CD4-positive, alpha-beta T cell treated with Interleukin-17A for 1 hour (primary cell): ENCODE results near the gene LIFR.
"Not testable (repeated sequence)": the region's sequence is repeated elsewhere in the genome, so short reads cannot be mapped to it uniquely, and the experiment has no call there.

Experiments
- DNase-seq: peaks from one replicate; pipeline ENCODE4 v3.0.0-alpha.2; 2020

LIFR gene

DNA sequence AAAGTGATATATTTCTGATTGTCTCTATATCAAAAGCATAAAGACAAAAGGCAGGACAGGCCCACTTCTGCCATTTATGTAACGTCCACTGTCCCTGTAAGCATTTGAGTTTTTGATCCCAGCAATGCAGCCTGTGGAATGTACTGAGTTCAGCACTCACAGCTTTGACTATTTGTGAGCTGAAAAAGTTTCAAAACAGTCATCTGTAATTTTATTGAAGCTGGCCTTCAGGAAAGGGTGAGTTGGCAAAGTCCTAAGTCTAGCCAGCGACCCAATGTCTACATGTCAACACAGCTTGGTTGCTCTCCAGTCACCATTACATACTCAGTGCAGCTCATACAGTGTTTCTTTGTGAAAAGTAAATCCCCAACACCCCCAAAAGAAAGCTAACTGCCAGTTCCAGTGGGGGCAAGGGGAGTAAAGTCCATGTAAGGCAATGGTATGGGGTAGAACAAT, 9.7 kb downstream of the LIFR start:
- DNase-seq, result no peak

GRCh38 chr5:38543886-38544285, 12.6 kb downstream of the LIFR start:
- DNase-seq, result no peak

DNA sequence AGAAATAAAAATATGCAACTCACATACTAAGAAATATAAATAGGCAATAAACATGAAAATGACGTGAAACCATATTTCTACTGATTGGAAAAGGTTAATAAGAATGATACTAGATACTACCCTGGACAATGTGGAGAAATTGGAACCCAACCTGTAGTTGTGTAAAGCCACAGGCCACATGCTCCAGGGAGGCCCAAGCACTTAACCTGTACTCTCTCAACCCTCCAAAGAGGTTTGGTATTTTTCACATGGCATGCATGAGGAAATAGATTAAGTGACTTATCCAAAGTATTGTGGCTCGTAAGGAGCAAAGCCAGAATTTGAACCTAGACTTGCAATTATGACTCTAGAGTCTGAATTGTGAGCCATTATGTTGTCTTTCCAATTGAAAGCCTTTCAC, 13.4 kb downstream of the LIFR start:
- no peak for DNase-seq

GRCh38 chr5:38541174-38541725, 15.2 kb downstream of the LIFR start:
- DNase-seq, result no peak

DNA sequence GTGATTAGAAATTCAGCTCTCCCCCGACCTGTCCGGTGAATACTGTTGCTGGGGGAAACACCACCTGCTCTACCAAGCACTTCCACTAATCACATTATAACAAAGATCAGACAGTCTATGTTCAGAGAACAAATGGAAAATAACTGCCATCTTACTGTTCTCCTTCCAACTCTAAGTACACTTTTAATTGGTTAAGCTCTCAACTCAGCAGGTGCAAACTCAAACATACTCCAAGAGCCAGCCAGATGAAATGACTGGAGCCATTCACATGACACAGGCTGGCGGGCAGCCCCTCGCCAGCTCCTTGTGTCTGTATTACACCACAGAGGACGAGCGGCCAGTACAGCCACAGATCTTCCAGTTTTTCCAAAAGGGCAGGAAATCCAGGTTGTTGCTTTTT, 16.1 kb downstream of the LIFR start:
- DNase-seq, result no peak

DNA sequence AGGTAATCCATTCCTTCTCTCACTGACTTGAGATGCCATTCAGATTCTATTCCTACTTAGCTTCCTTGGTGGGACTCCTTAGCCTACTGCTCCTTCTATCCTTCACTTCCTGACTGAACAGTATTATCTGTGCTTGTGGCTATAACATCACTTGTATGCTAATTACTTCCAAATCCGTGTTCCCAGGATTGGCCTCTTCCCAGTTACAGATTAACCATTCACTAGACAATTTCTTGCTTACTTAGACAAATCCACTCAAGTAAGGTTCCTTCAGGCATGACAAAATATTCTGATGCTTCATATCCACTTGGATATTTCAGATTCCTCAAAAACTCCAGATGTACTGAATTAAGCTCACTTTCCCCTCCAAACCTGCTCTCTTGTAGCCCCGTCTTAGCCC, 18.3 kb downstream of the LIFR start:
- DNase-seq, result no peak

DNA sequence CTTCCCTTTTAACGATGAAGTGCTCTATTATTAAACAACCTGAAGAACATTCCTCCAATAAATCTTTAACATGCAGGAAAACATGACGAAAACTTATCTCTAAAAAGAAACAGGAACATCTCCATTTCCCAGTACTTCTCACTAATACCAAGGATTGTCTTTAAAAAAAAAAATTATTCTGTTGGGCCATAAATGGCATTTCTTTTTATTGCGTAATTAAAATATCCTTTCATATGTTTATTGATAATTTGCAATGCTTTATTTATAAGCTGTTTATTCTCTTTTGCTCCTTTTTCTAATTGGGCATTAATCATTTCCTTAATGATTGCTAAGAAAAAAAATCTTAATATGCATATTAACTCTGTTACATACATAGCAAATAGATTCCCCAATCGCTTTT, 18.9 kb downstream of the LIFR start:
- no peak for DNase-seq

- no peak for DNase-seq
Observed at GRCh38 chr5:38536968-38537367, 19.5 kb downstream of the LIFR start.

- DNase-seq, result no peak
Observed at GRCh38 chr5:38535845-38536244, 20.6 kb downstream of the LIFR start.

DNA sequence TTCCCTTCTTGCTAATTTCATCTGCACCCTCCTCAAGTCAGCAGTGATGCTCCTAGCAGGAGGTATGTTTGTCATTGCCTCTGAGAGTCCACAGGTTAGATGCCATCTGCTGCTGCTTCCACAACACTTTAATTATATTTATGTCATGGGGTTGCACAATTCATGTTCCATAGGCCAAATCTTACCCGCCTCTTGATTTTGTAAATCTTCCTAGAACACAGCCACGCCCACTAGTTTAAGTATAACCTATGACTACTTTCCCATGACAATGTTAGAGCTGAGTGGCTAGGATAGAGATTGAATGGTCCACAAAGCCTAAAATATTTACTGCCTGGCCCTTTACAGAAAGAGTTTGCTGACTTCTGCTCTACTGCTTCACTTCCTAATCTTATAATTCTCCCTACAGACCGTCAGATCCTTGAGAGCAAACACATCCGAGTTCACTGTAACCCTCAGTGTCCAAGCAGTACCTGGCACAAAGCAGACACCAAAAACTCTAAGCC, 21.1 kb downstream of the LIFR start:
- DNase-seq, result no peak

- DNase-seq, result no peak
Observed at GRCh38 chr5:38534156-38534453, 22.3 kb downstream of the LIFR start.

- DNase-seq, result no peak
Observed at GRCh38 chr5:38533286-38534155, 22.9 kb downstream of the LIFR start.

- no peak for DNase-seq
Observed at GRCh38 chr5:38532165-38532669, 24.2 kb downstream of the LIFR start.

GRCh38 chr5:38531518-38531917, 24.9 kb downstream of the LIFR start:
- no peak for DNase-seq

GRCh38 chr5:38529955-38530646, 26.3 kb downstream of the LIFR start:
- DNase-seq, result no peak

GRCh38 chr5:38528162-38528703, 28.2 kb downstream of the LIFR start:
- DNase-seq, result no peak

DNA sequence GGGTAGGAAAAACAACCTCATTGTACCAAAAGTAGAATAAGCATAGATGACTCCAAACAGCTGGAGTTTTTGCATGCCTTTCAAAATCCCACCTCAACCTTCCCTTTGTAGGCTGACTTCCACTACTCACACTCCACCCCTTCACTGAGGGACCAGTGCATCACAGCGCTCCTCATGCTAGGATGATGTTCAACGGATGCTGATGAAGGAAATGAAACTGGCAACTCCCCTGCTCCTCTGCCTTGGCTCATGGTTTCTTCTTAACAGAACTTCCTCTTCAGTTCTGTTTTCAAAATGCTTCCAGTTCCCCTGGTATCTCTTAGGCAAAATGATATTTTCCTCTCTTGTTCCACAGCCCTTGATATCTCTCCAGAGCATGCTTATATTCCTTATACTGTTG, 29.0 kb downstream of the LIFR start:
- no peak for DNase-seq

DNA sequence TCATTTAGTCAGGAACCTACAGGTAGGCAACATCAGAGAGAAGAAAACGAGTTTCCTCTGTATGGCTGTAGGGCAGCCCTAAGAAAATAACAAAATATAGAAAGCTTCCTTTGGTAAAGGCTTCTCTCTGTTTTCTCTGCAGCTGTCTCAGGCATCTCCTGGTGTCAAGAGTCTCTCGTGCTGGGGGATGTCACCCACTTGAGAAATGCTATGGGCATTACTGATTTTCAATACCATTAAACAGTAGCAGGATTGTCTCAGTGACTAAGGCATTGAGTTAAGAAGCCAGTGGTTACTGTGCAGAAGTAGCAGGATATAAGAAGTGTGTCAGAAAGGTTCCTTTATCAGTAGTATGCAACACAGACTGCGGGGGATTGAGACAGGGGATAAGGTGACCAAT, 32.4 kb downstream of the LIFR start:
- DNase-seq, result no peak

GRCh38 chr5:38519476-38519875, 37.0 kb downstream of the LIFR start:
- DNase-seq, result no peak

DNA sequence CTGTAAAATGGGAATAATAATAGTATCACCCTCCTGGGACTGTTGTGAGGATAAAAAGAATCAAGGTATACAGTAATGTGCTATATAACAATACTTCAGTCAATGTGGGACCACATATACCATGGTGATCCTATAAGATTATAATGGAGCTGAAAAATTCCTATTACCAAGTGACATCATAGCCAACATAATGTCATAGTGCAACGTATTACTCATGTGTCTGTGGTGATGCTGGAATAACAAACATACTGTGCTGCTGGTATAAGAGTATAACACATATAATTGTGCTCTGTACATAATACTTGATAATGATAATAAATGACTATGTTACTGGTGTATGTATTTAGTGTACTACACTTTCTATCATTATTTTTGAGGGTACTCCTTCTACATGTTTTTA, 38.1 kb downstream of the LIFR start:
- no peak for DNase-seq

DNA sequence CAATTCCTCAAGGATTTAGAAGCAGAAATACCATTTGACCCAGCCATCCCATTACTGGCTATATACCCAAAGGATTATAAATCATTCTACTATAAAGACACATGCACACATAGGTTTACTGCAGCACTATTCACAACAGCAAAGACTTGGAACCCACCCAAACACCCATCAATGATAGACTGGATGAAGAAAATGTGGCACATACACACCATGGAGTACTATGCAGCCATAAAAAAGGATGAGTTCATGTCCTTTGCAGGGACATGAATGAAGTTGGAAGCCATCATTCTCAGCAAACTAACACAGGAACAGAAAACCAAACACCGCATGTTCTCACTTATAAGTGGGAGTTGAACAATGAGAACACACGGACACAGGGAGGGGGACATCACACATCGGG, 39.8 kb downstream of the LIFR start:
- DNase-seq, result not testable (repeated sequence)

DNA sequence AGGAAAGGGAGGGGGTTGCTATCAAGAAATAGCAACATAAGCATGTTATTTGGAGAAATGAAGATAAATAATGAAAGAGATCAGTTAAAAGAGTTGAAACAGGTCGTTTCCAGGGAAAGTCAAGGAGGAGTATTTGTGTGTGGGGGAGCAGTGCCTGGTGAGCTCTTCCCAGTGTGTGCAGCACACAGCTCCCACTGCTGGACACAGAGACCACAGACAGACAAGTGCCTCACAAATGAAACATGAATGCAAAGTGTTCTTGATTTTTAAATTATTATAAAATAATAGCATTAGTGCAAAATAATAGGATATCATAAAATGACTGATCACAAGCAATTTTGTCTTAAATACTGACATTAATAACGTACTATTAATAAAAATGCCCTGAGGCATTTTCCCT, 40.8 kb downstream of the LIFR start:
- DNase-seq, result no peak

- DNase-seq, result no peak
Observed at GRCh38 chr5:38515092-38515491, 41.4 kb downstream of the LIFR start.

GRCh38 chr5:38509185-38509584, 47.3 kb downstream of the LIFR start:
- DNase-seq, result no peak
